Activated CD8-positive, alpha-beta memory T cell treated with anti-CD3 and anti-CD28 coated beads for 4 hours (primary cell): ENCODE results near the gene NKAIN2.
"Not testable (repeated sequence)": the region's sequence is repeated elsewhere in the genome, so short reads cannot be mapped to it uniquely, and the experiment has no call there.

Experiments
- DNase-seq, 2 donors: peaks; one replicate each; pipeline ENCODE4 v3.0.0-alpha.2; 2020; ENCODE audit warnings: low read depth in 2 of 2

Gene NKAIN2

GRCh38 chr6:124203101-124203811, 399.6 kb downstream of the NKAIN2 start:
- DNase-seq = no peak

GRCh38 chr6:124203812-124204167, 400.1 kb downstream of the NKAIN2 start:
- no peak for DNase-seq

- DNase-seq = no peak
Measured at GRCh38 chr6:124205921-124206320, 402.3 kb downstream of the NKAIN2 start.

- no peak for DNase-seq
Measured at GRCh38 chr6:124223611-124224345, 420.1 kb downstream of the NKAIN2 start.

- DNase-seq = no peak
Measured at GRCh38 chr6:124226396-124226795, 422.7 kb downstream of the NKAIN2 start.

GRCh38 chr6:124233221-124233620, 429.6 kb downstream of the NKAIN2 start:
- no peak for DNase-seq

- DNase-seq = no peak
Measured at GRCh38 chr6:124234801-124235200, 431.1 kb downstream of the NKAIN2 start.

- DNase-seq = no peak
Measured at GRCh38 chr6:124237911-124238310, 434.2 kb downstream of the NKAIN2 start.

GRCh38 chr6:124238408-124238807, 434.7 kb downstream of the NKAIN2 start:
- DNase-seq = not testable (repeated sequence)

GRCh38 chr6:124254941-124255685, 451.4 kb downstream of the NKAIN2 start:
- DNase-seq = no peak

GRCh38 chr6:124260337-124260736, 456.7 kb downstream of the NKAIN2 start:
- no peak for DNase-seq

- DNase-seq = no peak
Measured at GRCh38 chr6:124269733-124270132, 466.1 kb downstream of the NKAIN2 start.

- no peak for DNase-seq
Measured at GRCh38 chr6:124273701-124274100, 470.0 kb downstream of the NKAIN2 start.

GRCh38 chr6:124282541-124282940, 478.9 kb downstream of the NKAIN2 start:
- no peak for DNase-seq

- DNase-seq = no peak
Measured at GRCh38 chr6:124283486-124283885, 479.8 kb downstream of the NKAIN2 start.

- DNase-seq = no peak
Measured at GRCh38 chr6:124285146-124285545, 481.5 kb downstream of the NKAIN2 start.

- DNase-seq = no peak
Measured at GRCh38 chr6:124294574-124295200, 491.0 kb downstream of the NKAIN2 start.

GRCh38 chr6:124297507-124297906, 493.8 kb downstream of the NKAIN2 start:
- no peak for DNase-seq

- DNase-seq = no peak
Measured at GRCh38 chr6:124298730-124299129, 495.1 kb downstream of the NKAIN2 start.

- not testable (repeated sequence) for DNase-seq
Measured at GRCh38 chr6:124300907-124301306, 497.2 kb downstream of the NKAIN2 start.

- DNase-seq = no peak
Measured at GRCh38 chr6:124303971-124304370, 500.3 kb downstream of the NKAIN2 start.

GRCh38 chr6:124310139-124310538, 506.5 kb downstream of the NKAIN2 start:
- DNase-seq = no peak
